Stimulated activated CD4-positive, alpha-beta T cell treated with anti-CD3 and anti-CD28 coated beads, TNF-alpha, amount 100 ng/mL, for 4 hours (primary cell): Measurements from ENCODE around the gene TESMIN.

ENCODE experiments used
- DNase-seq, 3 experiments: peaks; one replicate each; pipeline ENCODE4 v3.0.0-alpha.2; 2020; ENCODE audit warnings: low read depth in 3 of 3

TESMIN gene

DNA sequence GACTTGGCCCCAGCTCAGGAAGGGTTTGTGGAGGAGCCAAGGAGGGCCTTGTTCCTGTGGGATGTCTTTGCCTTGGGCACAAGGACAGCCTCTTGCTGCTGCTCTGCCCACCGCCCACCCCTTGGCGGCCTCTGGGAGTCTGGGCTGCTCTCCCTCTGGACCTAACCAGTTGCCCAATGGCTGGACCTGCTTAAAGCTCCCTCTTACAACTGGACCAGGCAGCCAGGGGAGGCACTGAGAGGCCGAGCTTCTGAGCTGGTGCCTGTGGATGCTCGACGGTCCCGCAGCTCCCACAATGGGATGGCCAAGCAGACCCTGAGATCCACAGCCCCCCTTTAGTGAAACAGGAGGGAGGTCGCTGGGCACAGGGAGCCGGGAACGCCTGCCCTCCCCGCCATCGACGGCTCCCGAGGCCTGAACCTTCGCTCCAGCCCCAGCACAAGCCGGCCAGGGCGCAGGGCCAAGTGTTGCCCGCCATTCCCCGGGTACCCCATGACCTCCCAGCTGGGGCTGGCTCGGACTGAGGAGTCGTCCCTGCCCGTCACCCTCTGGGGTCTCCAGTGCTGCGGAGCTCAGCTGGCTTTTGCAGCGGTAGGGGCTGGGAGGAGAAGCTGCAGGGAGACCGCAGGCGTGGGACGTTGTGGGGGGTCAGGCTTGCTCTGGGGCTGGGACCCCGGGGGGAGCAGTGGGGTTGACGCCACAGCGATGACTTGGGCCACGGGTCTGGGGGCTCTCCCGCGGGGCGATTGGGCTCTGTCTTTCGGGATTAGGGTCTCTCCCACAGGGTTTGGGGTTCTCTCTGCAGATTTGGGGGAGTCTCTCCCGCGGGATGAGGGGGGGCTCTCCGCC is 67.6 kb downstream of the TESMIN start:
- no peak for DNase-seq

DNA sequence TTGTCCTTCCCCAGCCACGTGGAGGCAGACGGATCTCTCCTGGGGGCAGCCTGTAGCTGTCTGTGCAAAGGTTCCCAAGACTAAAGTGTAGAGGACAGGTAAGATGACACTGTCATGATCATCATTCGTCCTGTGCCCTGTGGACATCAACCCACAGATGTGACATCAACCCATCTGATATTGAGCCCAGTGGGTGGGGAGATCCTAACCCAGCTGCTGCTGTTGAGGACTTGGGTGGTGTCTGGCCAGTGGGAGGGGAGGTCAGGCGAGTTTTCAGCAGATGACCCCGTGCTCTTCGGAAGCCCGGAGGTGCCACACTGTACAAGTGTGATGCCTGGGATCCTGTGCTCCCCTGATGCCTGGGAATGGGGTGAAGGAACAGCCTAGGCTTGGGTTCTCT is 68.2 kb downstream of the TESMIN start:
- DNase-seq = no peak

DNA sequence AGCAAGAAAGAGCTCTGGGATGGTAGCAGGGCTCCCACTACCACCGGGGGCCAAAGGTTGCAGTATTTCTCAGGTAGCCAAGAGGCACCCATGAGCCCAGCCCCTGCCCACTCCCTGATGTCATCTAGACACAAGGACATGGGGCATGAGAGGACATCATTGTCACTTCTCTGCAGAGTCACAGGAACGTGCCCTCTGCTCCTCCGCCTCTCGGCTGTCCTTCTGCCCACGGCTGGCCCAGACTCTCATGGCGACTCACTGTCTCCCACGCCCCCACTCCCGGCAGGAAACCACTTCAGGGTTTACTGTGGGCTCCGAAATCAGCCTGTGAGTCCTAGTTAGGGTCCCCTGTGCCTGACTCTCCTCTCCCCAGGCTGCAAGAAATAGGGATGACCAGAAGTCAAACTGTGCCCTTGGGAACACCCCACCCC is 68.8 kb downstream of the TESMIN start:
- DNase-seq = no peak

DNA sequence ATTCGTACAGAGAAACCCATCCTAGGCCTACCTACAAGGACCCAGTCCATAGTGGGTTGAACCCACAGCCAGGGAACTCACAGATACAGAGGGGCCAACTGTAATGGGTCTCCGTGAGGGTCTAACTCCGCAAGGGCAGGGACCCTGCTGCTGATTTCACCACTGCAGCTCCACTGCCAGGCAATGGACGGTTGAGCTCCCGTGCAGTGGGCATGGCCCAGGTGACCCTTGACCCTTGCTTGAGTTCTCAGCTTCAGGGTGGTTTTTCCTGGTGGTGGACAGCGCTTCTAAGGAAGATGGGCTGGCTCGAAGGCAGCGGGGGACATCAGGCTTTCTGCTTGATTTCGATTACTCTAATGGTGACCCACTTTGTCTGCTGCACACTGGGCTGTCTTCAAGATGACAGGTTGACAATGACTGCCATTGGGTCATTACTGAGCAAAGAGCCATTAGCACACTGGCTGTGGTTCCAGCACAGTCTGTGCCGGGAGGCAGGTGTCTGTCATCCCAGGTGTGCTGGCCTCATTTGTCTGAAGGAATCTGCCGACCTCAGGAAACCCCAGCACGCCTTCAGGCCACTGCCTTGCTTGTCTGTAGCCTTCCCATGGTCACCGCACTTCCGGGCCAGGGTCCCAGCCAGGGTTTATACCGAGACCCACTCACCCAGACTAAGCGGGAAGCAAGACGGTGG is 70.6 kb downstream of the TESMIN start:
- DNase-seq = no peak

DNA sequence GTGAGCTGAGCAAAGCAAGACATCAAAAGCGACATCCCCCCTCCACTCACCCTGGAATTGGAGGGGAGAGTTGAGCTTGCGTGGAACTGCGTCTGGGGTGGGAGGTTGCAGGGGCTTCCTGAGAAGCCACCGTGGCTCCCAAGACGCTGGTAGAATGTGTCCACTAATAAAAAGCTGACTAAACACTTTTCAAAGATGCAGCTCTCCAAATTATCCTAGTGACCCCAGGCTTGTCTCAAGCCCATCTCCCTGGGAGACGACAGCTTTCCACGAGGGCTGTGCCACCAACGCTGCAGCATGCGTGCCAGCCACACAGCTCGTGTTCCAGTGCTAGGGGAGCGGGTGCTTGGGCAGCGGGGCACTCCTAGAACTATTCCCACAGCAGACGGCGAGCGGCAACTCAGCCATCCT is 73.3 kb downstream of the TESMIN start:
- DNase-seq = no peak

DNA sequence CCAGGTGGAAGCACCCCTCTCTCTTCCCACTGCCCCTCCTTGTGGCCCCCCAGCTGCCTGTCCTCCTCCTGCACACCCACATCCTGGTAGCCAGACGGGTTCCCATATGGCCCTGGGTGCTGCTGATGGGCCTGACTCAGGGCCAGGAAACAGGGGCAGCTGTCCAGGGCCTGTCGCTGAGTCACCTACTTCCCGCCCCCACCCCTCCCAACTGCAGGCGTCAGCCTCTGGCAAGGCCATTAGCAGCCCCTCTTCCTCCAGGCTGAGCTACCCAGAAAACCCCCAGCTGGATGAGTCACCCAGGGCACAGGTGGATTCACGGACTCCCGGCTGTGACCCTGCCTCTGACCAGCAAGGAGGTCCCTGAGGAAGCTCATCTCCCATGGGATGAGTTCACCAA is 73.9 kb downstream of the TESMIN start:
- DNase-seq = no peak

DNA sequence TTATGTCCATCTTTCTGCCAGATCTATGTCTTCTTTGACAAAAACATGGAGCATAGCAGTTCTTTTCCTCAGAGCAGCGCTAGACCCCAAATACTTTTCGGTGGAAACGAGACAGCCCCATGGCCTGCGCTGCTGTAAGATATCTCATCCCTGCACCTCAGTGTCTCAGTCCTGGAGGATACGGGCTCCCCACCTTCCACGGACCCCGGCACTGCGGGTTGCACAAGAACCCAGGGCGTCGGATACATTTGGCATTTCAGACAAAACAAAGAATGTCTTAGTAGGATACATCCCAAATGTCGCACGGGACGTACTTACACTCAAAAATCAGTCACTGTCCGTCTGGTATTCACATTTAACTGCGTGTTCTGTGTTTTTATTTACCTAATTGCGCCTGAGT is 76.9 kb downstream of the TESMIN start:
- no peak for DNase-seq

DNA sequence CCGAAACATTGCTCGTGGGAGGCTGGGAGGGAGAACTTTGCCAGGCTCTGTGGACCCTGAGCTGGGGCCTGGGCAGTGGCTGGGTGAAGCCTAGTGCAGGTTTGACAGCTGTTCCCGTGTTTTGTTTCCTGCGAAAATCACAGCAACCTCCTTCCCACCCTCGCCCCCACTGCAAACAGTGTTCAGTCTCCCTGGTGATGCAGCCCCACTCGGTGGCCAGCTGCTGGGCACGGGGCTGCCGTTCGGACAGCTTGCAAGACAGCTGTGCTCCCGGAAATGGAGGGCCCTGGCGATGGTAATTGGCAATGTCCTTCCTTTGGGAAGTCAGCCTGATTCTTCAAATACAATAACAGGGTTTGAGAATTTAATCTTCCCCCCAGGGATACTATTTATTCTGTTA is 77.3 kb downstream of the TESMIN start:
- no peak for DNase-seq

DNA sequence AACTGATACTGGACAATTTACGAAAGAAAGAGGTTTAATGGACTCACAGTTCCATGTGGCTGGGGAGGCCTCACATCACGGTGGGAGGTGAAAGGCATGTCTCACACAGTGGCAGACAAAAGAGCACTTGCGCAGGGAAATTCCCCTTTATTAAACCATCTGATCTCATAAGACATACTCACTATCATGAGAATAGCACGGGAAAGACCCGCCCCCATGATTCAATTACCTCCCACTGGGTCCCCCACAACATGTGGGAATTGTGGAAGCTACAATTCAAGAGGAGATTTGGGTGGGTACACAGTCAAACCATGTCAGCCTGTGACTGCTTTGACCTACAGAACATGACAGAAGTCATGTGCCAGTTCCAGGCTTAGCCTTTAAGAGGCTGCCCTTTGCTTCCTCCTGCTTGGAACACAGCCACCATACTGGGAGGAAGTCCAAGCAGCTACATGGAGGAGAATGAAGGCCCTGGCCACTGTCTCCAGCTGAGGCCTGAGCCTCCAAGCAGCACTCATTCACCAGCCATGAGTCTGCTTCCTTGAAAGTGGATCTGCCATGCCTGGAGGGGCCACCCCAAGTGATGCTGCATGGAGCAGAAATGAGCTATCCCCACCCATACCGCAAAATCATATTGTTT is 77.9 kb downstream of the TESMIN start:
- no peak for DNase-seq

DNA sequence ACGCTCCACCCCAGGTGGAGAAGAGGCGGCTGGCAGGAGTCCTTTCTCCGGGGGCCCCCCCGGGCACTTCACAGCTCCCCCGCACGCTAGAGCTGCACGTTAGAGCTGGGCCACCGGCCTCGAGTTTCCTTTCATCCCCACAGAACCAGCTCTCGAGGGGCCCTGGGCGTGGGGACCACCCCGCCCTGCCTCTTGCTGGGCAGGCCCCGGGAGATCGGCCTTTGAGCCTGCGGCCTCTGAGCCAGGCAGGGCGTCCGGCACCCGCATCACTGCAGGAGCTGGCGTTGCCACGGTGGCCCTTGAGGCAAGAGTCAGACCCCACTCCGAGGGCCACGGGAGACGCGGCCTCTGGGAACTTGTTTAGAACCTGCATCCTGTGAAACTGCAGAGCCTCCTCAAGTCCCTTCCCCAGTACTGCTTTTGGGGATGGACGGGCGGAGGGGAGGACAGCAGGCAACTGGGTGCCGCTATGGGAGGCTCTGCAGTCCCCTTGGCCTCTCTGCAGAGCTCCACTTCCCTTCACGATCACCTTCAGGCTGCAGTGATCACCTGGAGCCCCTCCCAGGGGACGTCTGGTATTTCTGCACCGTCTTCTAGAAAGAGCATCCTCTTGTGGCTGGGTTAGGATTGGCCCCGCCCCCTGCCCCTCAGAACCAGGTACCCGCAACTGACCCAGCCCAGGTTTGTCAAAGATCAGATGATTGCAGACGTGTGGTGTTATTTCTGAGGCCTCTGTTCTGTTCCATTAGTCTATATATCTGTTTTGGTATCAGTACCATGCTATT is 80.9 kb downstream of the TESMIN start:
- DNase-seq = no peak

DNA sequence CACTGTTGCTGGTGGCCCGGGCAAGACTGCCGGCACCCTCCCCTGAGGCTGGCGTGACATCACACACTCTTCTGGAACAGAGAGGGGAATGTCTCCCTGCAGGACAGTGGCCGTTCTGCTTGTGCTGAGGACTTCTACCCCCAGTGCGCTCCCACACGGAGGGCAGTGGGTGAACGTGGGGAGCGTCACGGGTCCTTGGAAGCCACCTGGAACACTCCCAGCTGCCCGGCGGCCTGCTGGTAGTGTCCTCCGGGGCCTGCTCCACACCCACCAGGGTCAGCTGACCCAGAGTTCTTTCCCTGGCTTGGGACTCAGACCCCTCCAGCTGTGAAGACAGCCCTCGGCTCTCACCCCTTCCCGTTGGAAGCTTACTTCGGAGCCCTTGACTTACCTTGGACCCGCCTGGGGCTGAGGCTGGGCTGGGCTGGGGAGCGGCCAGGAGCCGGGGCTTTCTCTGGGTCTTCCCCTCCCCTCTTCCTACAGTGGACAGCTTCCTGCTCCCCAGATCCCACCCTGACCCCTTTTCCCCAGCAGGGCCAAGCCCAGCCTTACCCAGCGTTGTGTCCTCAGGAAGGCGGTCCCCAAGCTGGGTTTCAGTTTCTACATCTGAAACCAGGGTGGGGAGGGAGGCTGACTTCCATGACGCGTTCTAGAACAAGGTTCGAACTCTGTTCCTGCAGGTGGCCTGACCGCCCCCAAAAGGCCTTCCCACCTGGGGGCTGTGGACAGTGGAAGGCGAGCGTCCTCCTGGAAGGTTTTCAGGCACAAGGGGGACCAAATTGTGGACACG is 81.8 kb downstream of the TESMIN start:
- DNase-seq = no peak

DNA sequence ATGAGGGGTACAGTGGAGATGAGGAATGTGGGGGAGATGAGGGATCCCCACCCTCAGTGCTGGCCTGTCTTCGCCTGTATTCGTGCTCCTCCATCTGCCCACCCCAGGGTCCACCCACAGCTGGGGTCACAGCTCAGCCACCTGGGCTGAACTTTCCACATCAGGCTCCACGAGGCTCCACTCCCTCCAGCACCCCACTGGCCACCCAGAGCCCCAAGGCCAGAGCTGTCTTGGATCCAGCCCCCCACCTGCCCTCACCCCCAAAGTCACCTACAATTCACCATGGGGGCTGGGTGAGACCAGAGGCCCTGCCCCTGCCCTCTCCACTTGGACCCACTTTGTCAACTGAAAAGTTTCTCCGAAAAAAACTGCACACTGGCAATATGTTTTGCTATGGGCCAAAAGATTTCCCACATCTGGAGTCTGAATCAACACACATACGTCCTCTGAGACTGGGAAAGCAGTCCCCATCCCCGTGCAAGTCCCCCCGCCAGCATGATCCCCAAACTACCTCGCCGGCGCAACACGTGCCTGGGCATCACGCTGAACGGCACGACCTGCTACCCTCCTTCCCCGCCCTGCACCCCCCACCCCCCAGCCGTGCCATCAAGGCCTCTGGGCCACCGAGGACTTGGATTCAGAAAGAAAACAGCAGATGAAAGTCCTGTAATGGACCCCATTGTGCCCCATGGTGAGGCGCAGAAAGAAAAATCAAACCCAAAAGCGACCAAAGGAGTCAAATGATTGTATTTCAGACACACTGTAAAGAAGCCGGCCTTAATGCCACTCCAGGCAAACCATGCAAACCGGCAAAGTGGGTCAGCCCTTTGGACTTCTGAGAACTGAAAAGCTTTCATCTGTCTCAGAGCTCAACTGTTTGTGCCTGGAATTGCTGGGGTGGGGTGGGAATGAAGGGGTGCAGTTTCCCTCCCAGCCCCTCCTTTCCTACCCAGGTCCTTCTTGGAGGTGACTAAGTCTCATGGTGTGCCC is 83.5 kb downstream of the TESMIN start:
- no peak for DNase-seq

DNA sequence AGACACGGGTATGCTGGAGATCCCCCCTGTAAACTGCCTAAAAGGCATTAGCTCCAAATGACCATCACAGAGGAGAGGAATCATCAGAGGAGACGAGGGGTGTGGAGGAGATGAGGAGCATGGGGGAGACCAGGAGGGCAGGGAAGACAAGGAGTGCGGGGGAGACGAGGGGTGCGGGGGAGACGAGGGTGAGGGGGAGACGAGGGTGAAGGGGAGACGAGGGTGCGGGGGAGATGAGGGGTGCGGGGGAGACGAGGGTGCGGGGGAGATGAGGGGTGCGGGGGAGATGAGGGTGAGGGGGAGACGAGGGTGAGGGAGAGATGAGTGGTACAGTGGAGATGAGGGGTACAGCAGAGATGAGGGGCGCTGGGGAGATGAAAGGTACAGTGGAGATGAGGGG is 84.5 kb downstream of the TESMIN start:
- no peak for DNase-seq

DNA sequence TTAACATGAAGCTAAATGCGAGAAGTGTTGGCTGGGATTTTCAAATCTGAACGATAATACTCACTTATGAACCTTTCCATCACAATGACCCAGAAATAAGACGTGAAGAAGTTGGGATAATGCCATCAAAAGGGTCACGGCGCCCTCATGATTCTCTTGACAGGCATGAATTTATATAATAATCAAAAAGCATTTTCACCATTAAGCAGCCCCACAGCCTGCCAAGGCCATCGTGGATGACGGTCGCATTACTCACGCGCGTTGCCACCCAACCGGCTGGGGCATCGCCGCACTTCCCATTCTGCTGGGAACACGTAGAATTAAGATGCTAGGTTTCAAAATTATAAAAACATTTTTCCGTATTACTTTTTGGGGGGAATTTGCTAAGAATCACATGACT is 85.9 kb downstream of the TESMIN start:
- no peak for DNase-seq

DNA sequence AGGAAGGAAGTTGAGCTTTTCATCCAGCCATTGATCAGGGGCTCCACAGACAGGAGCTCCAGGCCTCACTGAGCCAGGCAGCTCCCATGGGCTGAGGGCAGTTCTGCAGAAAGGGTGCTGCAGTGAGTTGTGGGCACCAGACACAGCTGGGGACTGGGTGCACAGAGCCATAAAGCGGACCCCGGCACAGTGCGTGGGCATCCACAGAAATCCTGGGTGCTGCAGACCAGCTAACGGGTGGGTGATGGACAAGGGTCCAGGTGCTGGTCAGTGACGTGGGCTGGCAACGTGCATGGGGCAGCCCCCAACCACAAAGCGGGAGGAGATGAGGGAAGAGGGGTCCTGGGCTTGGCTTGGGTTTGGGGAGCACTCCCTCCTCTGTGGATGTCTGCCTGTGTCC is 86.4 kb downstream of the TESMIN start:
- no peak for DNase-seq

DNA sequence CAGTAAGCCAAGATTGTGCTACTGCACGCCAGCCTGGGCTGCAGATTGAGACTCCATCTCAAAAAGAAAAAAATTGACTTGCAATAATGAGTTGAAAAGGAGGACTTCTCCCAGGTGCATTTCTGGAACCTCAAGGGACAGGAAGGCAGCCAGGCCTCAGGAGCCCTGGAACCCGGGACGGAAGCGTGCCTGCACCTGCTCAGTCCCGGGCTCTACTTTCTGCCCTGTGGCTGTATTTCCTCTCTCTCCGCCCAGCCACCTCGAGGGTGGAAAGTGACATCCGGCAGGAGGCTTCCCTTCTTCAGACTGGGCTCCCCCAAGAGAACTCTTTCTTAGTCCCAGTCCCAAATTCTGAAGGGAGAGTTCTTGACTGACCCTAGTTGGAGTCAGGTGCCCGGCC is 87.2 kb downstream of the TESMIN start:
- no peak for DNase-seq

DNA sequence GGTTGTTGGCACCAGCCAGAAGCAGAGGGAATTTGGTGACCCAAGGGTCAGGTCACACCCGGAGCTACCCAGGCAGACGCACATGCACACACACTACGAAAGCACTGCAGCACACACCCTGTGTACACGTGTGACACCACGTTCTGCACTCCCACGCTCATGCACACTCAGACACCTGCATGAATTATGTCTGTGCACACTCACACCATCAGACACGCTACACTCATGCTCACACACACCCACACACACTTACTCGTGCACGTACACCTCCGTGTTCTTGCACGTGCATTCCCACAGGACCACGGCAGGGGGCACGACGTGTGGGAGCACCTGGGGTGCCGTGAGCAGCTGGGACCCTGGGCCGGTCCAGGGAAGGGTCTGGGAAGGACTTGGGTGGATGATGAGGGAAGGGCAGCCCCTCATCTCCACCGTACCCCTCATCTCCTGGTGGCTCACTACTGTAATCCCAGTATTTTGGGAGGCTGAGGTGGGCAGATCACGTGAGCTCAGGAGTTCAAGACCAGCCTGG is 87.8 kb downstream of the TESMIN start:
- no peak for DNase-seq

DNA sequence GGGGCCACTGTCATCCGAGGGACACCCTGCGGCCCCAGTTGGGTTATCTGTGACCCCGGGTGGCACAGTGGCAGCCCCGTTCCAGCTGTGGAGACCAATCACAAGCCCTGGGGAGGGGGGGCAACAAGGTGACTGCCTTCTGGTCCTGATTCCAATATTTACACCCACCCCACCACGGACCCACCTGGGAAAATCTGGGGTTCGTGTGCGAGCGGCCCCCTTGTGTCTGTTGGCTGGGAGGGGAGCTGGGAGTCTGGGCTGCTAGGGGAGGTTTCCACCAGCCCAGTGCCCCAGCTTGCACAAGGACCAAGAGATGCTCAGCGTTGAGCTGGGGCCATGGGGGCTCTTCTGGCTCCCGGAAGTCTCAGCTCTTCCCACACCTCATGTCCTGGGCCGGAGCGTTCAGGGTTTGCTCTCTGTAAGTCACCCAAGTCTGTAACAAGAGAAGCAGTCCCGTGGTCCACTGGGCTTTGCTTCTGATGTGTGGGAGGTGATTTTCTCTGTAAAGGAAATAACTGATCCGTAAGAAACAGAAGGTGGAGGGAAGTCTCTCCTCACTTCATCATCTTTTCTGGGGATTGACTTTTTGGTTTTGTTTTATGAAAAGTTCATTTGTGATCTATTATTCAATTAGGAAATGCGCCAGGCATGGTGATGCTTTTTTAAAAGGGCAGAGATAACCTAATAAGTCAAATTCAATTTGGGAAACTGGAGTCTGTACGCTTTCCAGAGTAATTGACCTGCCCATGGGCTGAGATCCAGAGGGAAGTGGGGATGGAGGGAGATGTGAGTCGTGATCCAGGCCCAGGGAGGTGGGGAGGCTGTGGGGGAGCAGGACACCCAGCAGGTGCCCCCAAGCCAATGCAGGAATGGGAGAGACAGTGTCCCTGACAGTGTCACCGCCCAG is 89.4 kb downstream of the TESMIN start:
- DNase-seq = no peak

DNA sequence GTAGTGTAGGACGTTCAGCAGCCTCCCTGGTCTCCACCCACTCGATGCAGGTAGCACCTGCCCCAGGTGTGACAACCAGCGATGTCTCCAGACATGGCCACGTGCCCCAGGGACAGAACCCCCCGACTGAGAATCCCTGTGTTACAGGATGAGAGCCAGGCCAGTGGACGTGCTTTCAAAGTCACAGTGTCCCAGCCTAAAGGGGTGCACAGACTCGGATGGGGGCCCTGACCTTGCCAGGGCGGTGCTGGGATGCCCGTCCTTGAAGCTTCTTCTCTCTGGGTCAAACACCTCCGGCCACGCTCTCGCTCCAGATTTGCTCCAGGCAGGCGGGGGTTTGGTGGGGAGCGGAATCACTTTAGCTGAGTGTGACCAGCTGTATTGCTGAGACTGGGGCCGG is 90.3 kb downstream of the TESMIN start:
- no peak for DNase-seq
